Left forelimb (tissue), 1 donor: Measurements from ENCODE around the gene PRMT9.

Experiments used
- DNase-seq: peaks from one replicate; pipeline ENCODE4 v3.0.0-alpha.2; 2018; ENCODE audit warnings: low spot score

The PRMT9 gene

DNA sequence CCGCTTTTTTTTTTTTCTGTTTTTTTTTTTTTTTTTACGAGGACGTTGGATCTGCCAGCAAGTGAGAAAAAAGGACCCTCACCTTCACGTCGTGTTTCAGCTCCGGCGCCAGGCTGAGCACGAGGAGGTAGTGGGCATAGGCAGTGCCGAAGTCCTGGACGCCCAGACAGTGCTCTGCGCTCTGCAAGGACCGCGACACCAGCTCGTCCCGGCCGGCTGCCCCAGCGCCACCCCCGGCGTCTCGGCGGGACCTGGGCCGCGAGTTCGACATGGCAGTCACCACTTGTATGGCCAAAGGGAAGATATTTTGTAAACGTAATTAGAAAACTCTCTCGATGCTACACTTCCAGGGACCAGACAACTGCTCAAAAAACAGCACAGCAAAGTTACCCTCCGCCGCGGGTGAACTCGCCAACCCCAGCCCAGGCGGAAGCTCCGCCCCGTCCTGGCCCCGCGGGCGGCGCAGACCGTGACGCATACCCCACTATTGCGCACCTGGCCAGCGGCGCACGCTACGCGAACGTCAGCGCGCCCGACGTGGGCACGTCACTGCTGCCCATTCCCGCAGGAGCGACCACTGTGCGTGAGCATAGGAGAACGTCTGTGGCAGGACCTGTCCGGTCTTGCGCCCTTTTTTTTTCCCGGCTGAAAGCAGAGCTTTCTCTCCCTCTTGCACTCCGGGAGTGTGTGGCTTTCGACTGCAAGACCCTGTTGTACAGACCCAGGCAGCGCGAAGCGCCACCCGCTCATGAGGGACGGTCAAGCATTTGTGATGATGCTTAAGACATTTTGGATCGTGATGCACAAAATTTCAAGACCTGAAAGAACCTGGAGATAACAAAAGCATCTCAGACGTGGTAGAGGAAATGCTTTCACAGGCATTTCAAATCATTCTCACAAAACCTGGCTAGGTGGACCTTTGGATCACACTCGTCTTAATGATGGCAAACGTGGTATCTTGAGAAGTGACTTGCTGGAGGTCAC is at the start of gene PRMT9:
PRMT9 (minus strand) TSS at position 447 of the 984 bp plus-strand sequence; CDS start at position 271, 176 bp downstream.
- DNase-seq = peak; percentile 95

DNA sequence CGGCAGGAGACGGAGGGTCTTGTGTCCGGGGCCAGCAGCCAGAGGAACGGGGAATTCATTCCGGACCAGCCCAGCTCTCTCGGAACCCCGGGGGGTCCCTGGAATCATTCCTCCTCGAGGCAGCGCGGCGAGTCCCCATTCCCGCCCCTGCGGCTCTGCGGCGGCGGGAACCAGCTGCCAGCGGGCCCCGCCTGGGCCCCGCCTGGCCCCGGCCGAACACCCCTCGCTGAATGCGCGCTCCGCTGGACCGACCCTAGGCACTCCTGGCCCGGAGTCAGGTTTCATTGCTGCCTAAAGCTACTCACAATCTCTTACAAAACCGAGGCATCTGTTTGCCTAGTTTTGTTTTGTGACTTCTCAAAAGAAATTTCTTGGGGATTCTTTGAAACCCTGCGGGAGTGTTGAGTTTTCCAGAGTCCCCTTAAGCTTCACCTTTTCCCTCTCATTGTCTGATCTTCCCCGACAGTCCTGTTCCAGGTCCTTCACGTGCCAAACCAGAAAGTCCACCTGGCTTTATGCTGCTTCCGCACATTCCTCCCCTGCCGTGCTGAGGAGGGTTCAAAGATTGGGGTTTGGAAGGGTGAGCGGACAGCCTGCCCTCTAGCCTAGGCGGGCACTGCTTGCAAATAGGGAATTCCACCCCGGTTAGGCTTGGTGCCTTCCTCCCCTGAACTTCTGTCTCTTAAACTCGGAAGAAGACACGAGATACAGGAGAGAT is 48.7 kb upstream of the PRMT9 start:
- DNase-seq = peak; percentile 78

DNA sequence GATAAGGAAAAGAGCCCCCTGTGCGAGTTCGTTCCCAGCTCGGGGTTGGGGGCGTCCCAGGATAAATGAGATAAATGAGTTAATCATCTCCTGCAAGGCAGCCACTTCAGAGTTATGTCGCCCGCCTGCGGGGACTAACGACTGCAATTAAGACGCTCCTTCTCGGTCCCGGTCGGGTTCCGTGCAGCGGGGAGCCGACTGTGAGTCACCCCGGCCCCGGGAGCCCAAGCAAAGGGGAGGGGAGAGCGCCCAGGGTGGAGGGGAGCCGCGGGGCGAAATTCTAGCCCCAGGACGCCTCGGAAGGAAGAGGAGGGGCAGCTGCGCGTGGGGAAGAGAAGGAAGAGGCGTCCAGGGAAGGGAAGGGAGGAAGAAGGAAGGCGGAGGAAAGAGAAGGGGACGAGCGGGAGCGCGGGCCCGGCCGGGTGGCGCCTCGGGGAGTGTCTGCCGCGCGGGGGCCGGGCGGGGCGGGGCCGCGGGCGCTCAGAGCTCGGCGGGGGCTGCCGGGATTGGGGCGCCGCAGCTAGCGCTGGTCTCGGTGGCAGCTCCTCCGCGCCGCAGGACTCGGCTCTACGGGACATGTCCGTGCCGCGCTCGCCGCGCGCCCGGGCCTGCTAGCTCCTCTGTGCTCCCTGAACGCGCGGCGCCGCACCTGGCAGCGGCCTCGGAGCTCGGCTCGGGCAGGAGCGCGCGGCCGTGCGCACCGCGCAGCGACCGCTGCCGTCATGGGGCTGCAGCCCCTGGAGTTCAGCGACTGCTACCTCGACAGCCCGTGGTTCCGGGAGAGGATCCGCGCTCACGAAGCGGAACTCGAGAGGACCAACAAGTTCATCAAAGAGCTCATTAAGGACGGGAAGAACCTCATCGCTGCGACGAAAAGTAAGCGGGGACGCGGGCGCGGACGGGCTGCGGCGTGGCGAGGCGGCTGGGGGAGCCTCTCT is 47.9 kb upstream of the PRMT9 start, which contains the start of gene ARHGAP10:
ARHGAP10 (plus strand) TSS at position 509 of the 938 bp plus-strand sequence; CDS start at position 723, 214 bp downstream.
- DNase-seq = peak; percentile 84

DNA sequence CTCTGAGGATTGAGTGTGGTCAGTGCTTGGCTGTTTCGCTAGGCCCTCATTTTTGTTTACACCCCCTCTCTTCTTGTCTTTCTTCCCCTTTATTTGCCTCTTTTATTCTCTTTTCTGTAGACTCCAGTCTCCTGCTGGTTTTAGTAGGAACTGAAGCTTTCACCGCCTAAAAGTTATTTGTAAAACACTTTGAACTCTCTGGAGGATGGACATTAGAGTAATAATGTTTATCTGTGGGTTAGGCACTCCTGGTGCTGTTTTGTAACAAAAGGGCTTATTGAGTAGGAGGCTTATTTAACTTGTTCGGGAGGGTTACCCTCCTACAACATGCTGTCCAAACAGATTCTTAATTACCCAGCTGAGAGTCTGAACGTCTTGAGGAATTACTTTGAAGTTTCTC is 46.4 kb upstream of the PRMT9 start:
- DNase-seq = no peak

DNA sequence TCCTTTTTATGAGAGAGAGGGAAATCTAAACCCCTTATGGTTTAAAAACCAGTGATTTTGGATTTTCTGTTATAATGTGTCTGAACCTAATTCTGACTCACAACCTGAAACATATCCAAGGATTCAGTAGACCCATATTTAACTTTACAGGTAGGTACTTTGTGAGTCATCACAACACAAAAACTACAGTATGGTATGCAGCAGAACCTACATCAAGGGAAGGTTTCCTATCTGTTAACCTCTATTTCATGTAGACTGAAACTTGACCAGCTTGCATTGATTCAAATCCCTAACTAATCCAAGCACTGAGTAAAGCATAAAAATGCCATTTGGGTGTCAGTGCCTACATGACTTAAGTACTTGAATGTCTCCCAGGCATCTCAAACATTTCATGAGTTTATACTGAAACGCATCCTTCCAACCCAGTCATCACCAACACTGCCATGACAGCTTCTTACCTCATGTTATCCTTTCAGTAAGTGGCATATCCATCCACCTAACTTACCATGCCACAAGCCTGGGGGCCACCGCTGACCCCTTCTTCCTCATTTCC is 43.6 kb upstream of the PRMT9 start:
- no peak for DNase-seq

DNA sequence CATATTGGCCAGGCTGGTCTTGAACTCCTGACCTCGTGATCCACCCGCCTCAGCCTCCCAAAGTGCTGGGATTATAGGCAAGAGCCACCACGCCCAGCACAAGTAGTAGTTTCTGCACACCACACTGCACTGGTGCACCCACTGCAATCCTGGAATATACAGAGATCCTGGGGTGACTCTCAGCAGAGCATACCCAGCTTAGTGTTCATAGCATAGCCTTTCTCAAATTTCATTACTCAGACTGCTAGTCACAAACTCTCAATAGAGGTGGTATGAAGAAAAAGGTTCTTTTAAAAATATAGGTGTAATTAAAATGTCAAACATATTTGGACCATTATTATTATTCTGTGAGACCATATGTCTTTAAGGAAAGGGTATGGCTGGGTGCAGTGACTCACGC is 41.7 kb upstream of the PRMT9 start:
- no peak for DNase-seq

DNA sequence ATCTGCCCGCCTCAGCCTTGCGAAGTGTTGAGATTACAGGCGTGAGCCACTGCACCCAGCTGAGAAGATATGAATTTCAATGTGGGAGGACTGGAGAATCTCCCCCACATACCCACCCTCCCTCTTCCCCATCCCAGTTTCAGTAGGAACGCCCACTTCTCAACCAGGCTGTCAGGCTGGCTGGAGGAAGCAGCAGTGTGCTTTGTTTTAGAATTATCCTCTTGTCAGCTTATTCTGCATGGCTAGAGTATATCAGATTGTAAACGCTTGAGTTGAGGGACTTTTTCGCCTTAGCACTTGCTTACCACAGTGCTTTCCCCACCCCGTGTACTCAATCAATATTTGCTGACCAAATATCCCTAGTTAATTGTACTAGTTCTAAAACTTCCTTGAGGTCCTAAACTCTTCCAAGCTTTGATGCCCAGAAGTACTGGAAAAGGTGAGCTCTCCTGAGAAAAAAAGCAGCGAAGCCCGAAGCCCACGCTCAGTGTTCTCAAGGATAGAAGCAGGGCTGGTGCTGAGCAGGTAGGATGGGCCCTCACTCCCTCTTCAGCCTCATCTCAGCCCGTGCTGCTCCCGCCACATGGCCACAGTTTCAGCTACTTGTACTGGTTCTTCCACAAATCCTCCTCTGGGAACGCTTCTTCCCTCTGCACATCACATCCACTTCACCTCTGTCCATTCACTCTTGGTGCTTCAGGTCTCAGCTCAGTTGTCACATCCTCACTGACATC is 40.7 kb upstream of the PRMT9 start:
- no peak for DNase-seq

DNA sequence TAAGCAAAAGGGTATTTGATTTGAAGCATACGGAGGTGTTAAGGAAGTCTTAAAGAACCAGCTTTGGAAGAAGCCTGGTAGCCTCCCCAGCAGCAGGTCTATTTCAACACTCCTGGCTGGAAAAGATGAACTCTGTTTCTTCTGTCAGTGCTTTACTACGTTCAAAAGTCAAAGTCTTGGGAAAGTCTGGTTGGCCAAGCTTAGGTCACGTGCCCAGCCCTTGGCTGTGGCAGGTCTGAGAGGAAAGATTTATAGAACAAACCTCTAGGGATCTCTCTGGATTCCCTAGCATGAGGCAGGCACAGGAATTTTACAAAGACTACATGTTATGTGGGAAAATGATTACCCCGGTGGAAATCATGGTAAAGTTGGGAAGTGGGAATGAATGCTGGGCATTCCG is 39.4 kb upstream of the PRMT9 start:
- DNase-seq = no peak

DNA sequence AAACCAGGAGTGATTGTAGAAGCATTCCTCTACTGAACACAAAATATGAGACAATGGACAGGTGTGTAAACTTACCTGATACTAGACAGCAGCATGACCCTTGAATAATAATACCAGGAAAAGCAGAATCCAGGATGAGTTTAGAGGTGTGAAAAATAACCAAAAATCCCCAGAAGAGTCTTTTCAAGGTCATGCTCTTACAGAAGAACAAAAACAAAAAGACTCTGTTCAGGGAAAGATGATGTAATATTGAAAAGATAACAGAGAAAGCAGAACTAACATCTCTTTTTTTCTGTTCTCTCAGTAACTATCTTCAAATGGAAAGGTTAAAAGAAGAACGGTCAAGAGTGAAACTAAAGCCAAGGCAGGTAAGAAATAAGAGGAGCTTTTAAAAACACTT is 33.9 kb upstream of the PRMT9 start:
- no peak for DNase-seq

DNA sequence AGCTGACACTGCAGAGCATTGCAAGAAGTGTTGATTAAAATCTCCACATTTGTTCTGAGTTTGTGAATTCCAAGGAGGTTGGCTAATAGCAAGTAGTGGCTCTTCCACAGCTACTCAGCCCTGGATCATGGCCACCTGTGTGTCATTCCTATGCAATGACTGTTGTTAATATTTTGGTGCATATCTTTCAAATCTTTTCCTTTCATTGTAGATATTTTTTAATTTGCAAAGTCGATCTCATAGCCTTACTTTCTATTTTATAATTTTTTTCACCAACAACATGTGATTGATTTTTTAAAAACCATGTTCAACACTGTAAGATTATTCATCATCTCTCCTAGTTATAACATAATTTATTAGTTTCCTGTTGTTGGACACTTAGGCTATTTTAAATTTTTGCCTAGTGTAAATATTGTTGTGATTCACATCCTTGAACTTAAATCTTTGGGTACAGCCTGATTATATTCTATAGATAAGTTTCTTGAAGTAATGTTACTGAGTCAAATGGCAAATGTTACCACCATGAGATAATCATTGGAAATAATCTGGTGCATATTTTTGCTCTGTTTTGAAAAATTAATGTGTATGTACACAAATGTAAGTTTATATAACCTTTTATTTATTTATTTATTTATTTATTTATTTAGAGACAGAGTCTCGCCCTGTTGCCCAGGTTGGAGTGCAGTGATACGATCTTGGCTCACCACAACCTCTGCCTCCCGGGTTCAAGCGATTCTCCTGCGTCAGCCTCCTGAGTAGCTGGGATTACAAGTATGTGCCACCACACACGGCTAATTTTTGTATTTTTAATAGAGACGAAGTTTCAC is 30.8 kb upstream of the PRMT9 start:
- no peak for DNase-seq

DNA sequence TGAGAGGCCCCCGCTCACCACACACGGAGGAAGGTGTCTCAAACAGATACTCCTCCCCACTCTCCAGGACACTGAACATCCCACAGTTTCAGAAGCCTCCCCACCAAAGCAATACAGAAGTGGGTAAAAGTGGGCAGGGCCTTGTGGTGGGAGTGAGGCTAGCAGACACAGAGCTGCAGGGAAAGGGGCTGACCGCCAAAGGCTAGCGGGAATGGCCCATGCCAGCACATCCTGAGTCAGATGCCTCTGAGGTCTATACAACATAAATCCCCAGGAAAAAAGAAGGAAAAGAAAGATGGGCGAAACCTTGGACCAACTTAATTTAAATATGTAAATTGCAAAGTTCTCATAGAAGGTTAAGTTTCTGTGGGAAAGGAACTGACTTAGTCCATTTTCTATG is 26.0 kb upstream of the PRMT9 start:
- DNase-seq = no peak

DNA sequence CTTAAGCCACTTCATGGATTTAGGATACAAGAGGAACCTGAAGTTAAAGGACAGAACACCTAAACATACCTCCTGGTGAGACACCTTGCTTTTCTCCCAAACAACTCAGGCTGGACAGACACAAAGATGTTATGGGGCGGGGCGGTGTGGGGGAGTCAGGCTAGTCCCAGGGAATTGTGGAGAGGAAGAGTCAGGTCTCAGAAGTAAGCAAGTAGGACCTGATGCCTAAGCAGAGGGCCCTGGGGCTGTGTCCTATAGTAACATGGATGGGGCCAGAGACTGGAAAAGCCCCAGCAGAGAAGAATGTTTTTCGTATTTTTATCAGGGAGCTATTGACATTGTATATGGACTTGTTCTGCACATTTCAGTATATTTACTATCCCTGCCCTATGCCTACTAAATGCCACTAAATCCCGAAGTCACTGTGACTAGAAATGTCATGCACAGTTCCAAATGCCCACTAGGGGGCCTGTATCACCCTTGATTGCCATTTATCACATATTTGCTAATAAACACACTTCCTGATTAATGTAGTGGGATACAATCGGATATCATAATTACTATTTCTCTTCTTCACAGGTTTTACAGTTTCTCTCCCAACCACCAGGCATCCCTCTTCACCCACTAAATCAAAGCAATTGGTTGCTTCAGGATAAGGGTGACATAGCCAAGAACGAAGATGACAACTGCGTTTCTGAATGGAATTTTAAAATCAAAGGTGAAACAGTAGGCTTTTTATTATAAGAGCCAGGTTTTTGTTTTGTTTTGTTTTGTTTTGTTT is 24.1 kb upstream of the PRMT9 start:
- DNase-seq = no peak

DNA sequence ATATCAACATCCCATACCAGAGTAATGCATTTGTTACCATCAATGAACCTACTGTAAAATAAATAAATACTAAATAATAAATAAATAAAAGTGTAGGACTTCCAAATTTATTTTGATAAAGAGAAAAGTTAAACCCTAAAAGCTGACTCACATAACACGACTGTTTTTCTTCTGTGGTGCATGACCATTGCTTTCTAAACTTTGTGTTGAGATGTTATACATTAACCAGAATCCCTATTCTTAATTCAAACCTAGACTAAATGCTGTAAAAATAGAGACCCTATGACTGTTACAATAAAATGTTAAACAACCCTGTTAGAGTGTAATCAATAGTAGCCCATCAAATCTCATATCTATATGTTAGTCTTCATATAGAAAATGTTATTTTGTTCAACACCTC is 20.9 kb upstream of the PRMT9 start:
- DNase-seq = no peak

DNA sequence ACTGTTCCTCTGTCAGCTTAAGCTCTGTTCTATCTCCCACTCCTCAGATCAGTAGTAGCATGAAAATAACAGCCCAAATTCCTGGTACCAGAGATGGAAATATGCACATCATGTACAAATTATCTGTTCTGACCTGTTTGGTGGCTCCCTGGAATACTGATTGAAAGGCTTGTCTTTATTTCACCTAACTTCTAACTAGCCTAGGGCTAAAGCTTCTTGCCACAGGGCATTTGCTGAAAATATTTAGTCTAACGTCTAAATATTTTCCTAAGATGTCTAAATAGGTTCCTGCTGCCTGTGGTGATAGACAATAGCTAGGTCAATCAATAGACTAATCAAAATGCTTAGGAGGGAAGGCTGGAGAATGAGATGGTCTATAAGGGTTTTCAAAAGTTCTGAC is 12.9 kb upstream of the PRMT9 start:
- DNase-seq = no peak

DNA sequence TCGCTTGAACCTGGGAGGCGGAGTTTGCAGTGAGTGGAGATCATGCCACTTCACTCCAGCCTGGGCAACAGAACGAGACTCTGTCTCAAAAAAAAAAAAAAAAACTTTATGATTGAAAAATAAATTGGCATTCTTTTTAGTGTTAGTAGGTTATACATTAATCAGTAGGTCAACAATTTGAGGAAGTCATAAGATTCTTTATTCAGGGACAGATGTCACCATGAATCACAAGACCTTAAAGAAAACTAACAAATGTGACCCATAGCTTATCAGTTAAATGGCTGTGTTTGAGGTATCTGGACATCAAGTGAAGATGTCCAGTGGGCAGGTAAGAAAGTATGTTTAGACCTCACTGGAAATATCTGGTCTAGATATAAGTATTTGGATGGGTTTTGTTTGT is 9.3 kb upstream of the PRMT9 start:
- no peak for DNase-seq

DNA sequence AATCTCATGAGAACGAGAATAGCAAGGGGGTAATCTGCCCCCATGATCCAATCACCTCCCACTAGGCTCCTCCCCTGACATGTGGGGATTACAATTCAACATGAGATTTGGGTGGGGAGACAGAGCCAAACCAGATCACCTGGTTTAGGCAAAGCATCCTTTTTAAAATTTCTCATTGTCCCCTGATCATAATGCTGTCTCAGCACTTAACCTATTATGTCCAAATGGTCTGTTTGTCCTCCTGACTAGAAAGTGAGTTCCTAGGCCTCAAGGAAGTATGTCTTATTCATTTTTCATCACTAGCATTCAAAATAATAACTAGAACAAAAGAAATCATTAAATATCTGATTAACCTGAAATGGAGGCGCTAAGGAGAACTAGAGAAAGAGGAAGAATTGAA is 7.9 kb upstream of the PRMT9 start:
- no peak for DNase-seq

DNA sequence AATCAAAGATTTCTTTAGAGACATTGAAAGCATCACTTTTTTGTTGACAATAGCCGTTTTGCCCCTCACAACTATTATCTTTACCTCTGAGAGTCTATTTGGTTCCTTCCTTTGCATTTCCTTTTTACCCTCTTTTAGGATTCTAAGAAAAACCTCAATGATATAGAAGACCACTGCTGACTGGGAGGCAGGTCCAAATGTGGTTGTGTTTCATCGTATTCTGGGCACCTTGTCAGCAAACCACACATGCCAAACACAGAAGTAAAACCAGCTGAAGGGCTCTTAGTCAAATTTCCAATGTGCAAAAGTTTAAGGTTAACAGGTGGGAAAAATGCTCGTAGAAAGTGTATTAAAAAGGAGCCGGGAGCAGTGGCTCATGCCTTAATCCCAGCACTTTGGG is 5.1 kb upstream of the PRMT9 start:
- DNase-seq = no peak

DNA sequence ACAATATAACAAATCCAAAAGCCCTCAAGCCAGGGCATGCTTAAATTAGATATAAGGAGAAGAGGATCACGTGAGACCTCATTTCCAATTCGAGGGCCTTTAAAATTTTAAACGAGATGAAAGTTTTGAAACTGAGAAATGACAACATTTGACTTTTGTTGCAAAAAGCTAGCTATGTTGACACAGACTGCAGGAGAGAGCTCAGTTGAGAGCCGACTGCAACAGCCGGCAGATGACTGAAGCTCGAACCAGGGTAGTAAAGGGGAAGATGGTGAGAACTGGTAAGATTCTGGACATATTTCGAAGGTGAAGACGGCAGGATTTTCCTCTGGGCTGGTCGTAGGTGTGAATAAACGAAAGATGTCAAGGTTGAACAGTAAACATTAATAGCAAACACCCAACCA is 773 bp downstream of the PRMT9 start:
- no peak for DNase-seq

DNA sequence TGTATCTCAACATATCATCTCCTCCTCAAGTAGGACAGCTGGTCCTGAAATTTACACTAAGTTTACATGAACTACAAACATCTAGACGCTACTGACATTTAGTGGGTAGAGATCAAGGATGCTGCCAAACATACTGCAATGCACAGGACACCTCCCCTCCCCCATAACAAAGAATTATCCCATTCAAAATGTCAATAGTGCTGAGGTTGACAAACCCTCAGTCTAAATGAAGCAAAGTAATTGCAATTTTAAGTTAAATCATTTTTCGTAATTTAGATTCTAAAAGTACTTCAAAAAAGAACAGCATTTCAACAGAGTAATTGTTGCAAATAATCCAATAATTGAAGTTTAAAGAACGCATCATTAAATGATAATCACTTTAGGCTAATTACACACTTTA is 1.2 kb downstream of the PRMT9 start:
- DNase-seq = no peak
